ENCODE measurements around the gene SPATA31E1.

GRCh38 chr9:87890837-87891236, 8.2 kb downstream of the SPATA31E1 start:
- TF ChIP-seq, protein P1, sequence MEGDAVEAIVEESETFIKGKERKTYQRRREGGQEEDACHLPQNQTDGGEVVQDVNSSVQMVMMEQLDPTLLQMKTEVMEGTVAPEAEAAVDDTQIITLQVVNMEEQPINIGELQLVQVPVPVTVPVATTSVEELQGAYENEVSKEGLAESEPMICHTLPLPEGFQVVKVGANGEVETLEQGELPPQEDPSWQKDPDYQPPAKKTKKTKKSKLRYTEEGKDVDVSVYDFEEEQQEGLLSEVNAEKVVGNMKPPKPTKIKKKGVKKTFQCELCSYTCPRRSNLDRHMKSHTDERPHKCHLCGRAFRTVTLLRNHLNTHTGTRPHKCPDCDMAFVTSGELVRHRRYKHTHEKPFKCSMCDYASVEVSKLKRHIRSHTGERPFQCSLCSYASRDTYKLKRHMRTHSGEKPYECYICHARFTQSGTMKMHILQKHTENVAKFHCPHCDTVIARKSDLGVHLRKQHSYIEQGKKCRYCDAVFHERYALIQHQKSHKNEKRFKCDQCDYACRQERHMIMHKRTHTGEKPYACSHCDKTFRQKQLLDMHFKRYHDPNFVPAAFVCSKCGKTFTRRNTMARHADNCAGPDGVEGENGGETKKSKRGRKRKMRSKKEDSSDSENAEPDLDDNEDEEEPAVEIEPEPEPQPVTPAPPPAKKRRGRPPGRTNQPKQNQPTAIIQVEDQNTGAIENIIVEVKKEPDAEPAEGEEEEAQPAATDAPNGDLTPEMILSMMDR (conservative IDR thresholded peaks at IDR 0.05; ENCODE audit: low read depth, low read length): no peak
- TF ChIP-seq EZH2 (IDR thresholded peaks at IDR 0.05; ENCODE audit: low read length, unreplicated experiment) (no peak), EZH2phosphoT487 (IDR thresholded peaks at IDR 0.05; ENCODE audit: borderline replicate concordance, low read length) (no peak)

All from PC-3 (cell line).